ENCODE results near the gene CIDEC. TPM values are rescaled to one million over a fixed set of nuclear protein-coding genes. Genes with fewer than 3 reads are reported as not detected.

CIDEC gene
- total and polyA plus RNA-seq, 2 of the 13 experiments (the other 11 are each of a cell fraction or from before 2014, with no cell fraction given) = 2.5 to 10.4 TPM

- TF ChIP-seq HES4 (CRISPR knock-in tag; IDR thresholded peaks at IDR 0.05; ENCODE audit: borderline replicate concordance) = no peak
- no peak for TF ChIP-seq NRL (CRISPR knock-in tag; IDR thresholded peaks at IDR 0.05; ENCODE audit: borderline replicate concordance)
- no peak; the same call in 1 of the 2 replicates for TF ChIP-seq AHR (CRISPR knock-in tag; IDR thresholded peaks at IDR 0.05)
- TF ChIP-seq, protein P1, sequence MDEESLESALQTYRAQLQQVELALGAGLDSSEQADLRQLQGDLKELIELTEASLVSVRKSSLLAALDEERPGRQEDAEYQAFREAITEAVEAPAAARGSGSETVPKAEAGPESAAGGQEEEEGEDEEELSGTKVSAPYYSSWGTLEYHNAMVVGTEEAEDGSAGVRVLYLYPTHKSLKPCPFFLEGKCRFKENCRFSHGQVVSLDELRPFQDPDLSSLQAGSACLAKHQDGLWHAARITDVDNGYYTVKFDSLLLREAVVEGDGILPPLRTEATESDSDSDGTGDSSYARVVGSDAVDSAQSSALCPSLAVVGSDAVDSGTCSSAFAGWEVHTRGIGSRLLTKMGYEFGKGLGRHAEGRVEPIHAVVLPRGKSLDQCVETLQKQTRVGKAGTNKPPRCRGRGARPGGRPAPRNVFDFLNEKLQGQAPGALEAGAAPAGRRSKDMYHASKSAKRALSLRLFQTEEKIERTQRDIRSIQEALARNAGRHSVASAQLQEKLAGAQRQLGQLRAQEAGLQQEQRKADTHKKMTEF (CRISPR knock-in tag; IDR thresholded peaks at IDR 0.05) = peak; percentile 46; the same call in 1 of the 2 replicates
- TF ChIP-seq BCL3 (CRISPR knock-in tag; IDR thresholded peaks at IDR 0.05) = peak; percentile 11; the same call in 1 of the 2 replicates
- TF ChIP-seq NR1H2 (CRISPR knock-in tag; IDR thresholded peaks at IDR 0.05; ENCODE audit: borderline replicate concordance, low read depth) = no peak
- no peak for TF ChIP-seq PHB2 (IDR thresholded peaks at IDR 0.05; ENCODE audit: partially characterized antibody)
- no peak for TF ChIP-seq ARNT2 (CRISPR knock-in tag; IDR thresholded peaks at IDR 0.05; ENCODE audit: low read depth)
- no peak for TF ChIP-seq NFATC3 (CRISPR knock-in tag; IDR thresholded peaks at IDR 0.05)
- no peak for TF ChIP-seq CC2D1A (CRISPR knock-in tag; IDR thresholded peaks at IDR 0.05)
- TF ChIP-seq, protein P2, sequence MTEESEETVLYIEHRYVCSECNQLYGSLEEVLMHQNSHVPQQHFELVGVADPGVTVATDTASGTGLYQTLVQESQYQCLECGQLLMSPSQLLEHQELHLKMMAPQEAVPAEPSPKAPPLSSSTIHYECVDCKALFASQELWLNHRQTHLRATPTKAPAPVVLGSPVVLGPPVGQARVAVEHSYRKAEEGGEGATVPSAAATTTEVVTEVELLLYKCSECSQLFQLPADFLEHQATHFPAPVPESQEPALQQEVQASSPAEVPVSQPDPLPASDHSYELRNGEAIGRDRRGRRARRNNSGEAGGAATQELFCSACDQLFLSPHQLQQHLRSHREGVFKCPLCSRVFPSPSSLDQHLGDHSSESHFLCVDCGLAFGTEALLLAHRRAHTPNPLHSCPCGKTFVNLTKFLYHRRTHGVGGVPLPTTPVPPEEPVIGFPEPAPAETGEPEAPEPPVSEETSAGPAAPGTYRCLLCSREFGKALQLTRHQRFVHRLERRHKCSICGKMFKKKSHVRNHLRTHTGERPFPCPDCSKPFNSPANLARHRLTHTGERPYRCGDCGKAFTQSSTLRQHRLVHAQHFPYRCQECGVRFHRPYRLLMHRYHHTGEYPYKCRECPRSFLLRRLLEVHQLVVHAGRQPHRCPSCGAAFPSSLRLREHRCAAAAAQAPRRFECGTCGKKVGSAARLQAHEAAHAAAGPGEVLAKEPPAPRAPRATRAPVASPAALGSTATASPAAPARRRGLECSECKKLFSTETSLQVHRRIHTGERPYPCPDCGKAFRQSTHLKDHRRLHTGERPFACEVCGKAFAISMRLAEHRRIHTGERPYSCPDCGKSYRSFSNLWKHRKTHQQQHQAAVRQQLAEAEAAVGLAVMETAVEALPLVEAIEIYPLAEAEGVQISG (CRISPR knock-in tag; IDR thresholded peaks at IDR 0.05) = peak; percentile 27; the same call in 1 of the 2 replicates
- 0 out of 2 replicates have a peak, but pooled peaks have one; percentile 12 for TF ChIP-seq ZNF713 (CRISPR knock-in tag; IDR thresholded peaks at IDR 0.05)
- no peak for TF ChIP-seq SP4 (CRISPR knock-in tag; IDR thresholded peaks at IDR 0.05)
- TF ChIP-seq ZNF547 (CRISPR knock-in tag; IDR thresholded peaks at IDR 0.05) = no peak
- TF ChIP-seq EZH2 (conservative IDR thresholded peaks at IDR 0.05; ENCODE audit: low read depth, low read length) = no peak
- peak; percentile 55; the same call in 1 of the 2 replicates for TF ChIP-seq ZNF580 (CRISPR knock-in tag; IDR thresholded peaks at IDR 0.05; ENCODE audit: borderline replicate concordance, low read depth)
- no peak for TF ChIP-seq FIP1L1 (IDR thresholded peaks at IDR 0.05; ENCODE audit: borderline replicate concordance, insufficient read depth, low read depth, low read length)
- TF ChIP-seq, protein P3, sequence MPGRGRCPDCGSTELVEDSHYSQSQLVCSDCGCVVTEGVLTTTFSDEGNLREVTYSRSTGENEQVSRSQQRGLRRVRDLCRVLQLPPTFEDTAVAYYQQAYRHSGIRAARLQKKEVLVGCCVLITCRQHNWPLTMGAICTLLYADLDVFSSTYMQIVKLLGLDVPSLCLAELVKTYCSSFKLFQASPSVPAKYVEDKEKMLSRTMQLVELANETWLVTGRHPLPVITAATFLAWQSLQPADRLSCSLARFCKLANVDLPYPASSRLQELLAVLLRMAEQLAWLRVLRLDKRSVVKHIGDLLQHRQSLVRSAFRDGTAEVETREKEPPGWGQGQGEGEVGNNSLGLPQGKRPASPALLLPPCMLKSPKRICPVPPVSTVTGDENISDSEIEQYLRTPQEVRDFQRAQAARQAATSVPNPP (CRISPR knock-in tag; IDR thresholded peaks at IDR 0.05) = no peak
- no peak for TF ChIP-seq ZNF234 (CRISPR knock-in tag; conservative IDR thresholded peaks at IDR 0.05)
- TF ChIP-seq POLR2A (IDR thresholded peaks at IDR 0.05; ENCODE audit: insufficient read depth in 1 of 2, low read depth in 2 of 2, low read length in 2 of 2) = peak; percentile 47 to 75
- no peak for TF ChIP-seq ZNF367 (CRISPR knock-in tag; IDR thresholded peaks at IDR 0.05; ENCODE audit: borderline replicate concordance)
- no peak for TF ChIP-seq EP300 (IDR thresholded peaks at IDR 0.05; ENCODE audit: low read depth in 2 of 2, low read length in 2 of 2)
- TF ChIP-seq EP300 (CRISPR knock-in tag; IDR thresholded peaks at IDR 0.05; ENCODE audit: borderline replicate concordance) = peak; percentile 6; the same call in 1 of the 2 replicates
Observed at GRCh38 chr3:9902372-9903237, 22.6 kb upstream of the CIDEC start, which contains the start of gene IL17RE (continued).

All from HepG2 (cell line).